Measurements from ENCODE around the gene TMEM225B. TPM values are rescaled to one million over a fixed set of nuclear protein-coding genes. Genes with fewer than 3 reads are reported as not detected.
"Not testable (repeated sequence)": the region's sequence is repeated elsewhere in the genome, so short reads cannot be mapped to it uniquely, and the experiment has no call there.

The TMEM225B gene
- polyA plus RNA-seq = 1.6 TPM

DNA sequence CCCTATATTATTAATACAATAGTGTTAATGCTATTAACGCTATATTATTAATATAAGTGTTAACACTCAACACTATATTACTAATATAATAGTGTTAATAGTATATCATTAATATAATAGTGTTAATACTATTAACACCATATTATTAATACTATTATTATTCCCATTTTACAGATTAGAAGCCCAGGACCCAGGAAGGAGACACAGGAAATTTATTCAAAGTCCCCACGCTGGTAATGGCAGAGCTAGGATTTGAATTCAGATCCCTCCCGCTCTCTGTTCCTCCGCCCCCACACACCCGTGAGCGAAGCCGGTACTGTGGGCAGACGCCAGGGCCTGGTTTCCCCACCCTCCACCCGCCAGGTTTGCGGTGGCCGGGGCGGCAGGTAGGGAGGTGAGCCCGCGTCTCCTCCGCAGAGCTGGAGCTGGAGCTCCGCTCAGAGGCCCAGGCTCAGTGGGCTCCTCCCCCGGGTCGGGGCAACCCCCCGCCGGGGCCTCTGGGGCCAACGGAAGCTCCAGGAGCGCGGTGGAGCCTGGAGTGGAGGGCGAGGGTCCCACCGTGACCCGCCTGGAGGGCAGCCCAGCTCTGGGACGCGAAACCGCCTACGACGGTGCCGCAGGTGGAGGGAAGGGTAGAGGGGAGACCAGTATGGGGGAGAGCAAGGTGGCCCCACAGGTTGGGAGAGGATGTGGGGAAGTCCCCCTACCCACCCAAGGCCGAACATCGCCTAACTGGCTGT is at the start of gene TMEM225B:
Gene TMEM225B, plus strand, starts transcription at position 506 of the 740 bp plus-strand sequence. CDS start 6,122 bp downstream, outside the sequence.
- no peaks in the 10 kb centered on the region for H3K4me1 Mint-ChIP-seq
- H3K36me3 Mint-ChIP-seq = no peaks in the 10 kb centered on the region
- no peak within 1 kb of the TSS for H3K27ac Mint-ChIP-seq
- H3K27me3 Mint-ChIP-seq = no peaks in the 10 kb centered on the region
- H3K9me3 Mint-ChIP-seq = no peaks in the 10 kb centered on the region
- H3K4me3 Mint-ChIP-seq = no peak within 1 kb of the TSS

- peak overlapping the region in 2 of 4 donors; percentile 12 to 90 for H3K4me3 Mint-ChIP-seq
- not testable (repeated sequence) for H3K27ac Mint-ChIP-seq, H3K36me3 Mint-ChIP-seq, H3K27me3 Mint-ChIP-seq, H3K9me3 Mint-ChIP-seq
- peaks cover 8 to 20% (median 16%) of the 10 kb centered on the region in 3 donors for H3K4me1 Mint-ChIP-seq
Measured at GRCh38 chr7:99549545-99549944, 48.5 kb upstream of the TMEM225B start.

- H3K27me3 Mint-ChIP-seq = no peaks in the 10 kb centered on the region
- H3K4me3 Mint-ChIP-seq = peak overlapping the region; percentile 90 to 98 (median 96)
- peaks cover 0 to 8% (median 4%) of the 10 kb centered on the region in 3 donors for H3K9me3 Mint-ChIP-seq
- peak overlapping the region; percentile 76 to 96 (median 91) for H3K27ac Mint-ChIP-seq
- peaks cover 6% of the 10 kb centered on the region for H3K36me3 Mint-ChIP-seq
- peaks cover 11 to 25% (median 22%) of the 10 kb centered on the region in 3 donors for H3K4me1 Mint-ChIP-seq
Measured at GRCh38 chr7:99551334-99551733, 46.7 kb upstream of the TMEM225B start.

DNA sequence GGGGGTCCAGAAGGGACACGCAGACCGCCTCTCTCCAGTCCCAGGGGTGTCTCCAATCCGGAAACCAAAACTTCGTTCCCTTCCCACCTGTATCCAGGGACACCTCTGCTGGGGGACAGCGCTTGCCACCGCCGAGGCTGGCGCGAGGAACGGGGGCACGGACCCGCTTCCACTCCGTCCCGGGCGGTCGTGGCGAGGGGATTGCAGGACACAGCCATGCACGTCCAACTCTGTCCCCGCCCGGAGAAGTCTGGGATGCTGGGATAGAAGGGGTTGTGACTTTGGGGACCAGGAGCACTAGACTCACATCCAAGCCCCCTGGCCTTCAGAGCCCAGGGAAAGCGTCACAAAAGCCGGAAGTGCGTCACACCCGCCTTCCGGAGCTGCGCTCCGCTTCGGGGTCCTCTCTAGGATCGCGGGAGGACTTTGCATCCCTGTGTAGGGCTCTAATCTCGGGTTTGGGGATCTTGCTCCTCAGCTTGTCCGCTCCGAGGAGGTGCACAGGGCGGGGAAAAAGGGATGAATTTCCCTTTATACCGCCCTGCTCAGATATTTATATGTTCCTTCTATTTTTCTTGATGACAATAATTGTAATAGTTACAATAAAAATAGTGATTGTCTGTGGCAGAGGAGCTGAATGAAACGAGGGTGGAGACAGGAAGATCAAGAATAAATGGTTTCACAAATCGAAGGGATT is 46.2 kb upstream of the TMEM225B start, which contains the start of gene FAM200A:
Gene FAM200A, minus strand, starts transcription at position 348 of the 697 bp plus-strand sequence. CDS start 3,707 bp downstream, outside the sequence.
- H3K27ac Mint-ChIP-seq = peak within 1 kb of the TSS; percentile 76 to 96 (median 91)

DNA sequence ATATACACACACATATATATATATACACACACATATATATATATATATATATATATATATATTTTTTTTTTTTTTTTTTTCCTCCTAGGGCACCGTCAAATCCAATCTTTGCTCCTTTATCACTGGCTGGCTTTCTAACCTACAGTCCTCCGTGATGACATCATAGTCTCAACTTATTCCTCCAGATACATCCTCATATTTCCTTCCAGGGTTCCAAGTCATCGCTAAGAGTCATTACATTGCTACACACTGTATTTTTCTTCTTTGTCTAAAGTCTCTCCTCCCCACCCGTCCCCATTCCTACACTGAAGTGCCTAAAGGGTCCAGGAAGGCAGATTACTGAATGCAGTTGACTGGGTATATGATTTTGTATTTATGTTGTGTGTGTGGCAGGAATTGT is 45.0 kb upstream of the TMEM225B start:
- H3K27ac Mint-ChIP-seq = peak overlapping the region in 1 of 3 donors; percentile 6
- H3K9me3 Mint-ChIP-seq = peaks cover 0 to 4% (median 4%) of the 10 kb centered on the region in 3 donors
- no peaks in the 10 kb centered on the region for H3K27me3 Mint-ChIP-seq
- peak overlapping the region in 1 of 4 donors; percentile 98 for H3K4me3 Mint-ChIP-seq
- peaks cover 6% of the 10 kb centered on the region for H3K36me3 Mint-ChIP-seq
- peaks cover 21 to 32% (median 31%) of the 10 kb centered on the region in 3 donors for H3K4me1 Mint-ChIP-seq

More for the DNA sequence above, 46.2 kb upstream of the TMEM225B start, which contains the start of gene FAM200A:
- Mint-ChIP-seq H3K9me3 (peaks cover 0 to 7% (median 4%) of the 10 kb centered on the region in 3 donors), H3K4me3 (peak within 1 kb of the TSS; percentile 90 to 98 (median 96)), H3K36me3 (peaks cover 6% of the 10 kb centered on the region), H3K4me1 (peaks cover 11 to 26% (median 22%) of the 10 kb centered on the region in 3 donors), H3K27me3 (no peaks in the 10 kb centered on the region)

DNA sequence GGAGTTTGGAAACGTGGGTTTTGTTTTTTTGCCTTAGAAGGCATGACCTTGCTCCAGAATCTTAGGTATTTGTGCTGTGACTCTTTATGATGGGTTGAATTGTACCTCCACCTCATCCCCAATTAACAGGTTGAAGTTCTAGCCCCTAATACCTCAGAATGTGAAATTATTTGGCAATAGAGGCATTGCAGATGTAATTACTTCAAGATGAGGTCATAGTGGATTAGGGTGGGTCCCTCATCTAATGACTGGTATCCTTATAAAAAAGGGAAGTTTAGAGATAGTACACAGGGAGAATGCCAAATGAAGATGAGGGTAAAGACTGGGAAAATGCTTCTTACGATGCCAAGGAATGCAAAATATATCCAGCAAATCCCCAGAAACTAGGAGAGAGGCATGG is 43.1 kb upstream of the TMEM225B start:
- Mint-ChIP-seq H3K9me3 (no peaks in the 10 kb centered on the region), H3K4me3 (peak overlapping the region in 2 of 4 donors; percentile 50 to 71), H3K4me1 (peaks cover 23 to 31% (median 31%) of the 10 kb centered on the region in 3 donors), H3K27me3 (no peaks in the 10 kb centered on the region), H3K36me3 (peaks cover 3% of the 10 kb centered on the region), H3K27ac (peak overlapping the region in 1 of 3 donors; percentile 93)

DNA sequence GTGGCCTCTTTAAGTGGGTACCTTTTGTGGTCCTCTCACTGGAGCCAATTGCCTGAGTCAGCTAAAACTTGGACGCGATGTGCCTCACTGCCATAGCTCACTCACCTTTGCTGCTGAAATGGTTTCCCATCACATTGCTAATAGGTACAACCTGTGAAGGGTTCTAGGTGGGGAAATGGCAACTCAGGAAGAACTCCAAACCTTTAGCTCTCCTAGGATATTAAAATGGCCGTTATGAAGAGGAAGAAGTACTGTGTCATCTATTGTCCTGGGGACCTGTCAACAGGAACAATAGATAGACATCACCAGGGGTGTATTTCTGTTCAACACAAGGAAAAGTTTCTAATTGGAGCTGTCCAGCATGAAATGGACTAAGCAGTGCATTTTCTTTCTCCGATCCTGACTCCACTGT is 40.9 kb upstream of the TMEM225B start:
- no peaks in the 10 kb centered on the region for H3K27me3 Mint-ChIP-seq
- peaks cover 3% of the 10 kb centered on the region for H3K36me3 Mint-ChIP-seq
- peak overlapping the region; percentile 93 to 99 (median 98) for H3K4me3 Mint-ChIP-seq
- no peaks in the 10 kb centered on the region for H3K9me3 Mint-ChIP-seq
- H3K27ac Mint-ChIP-seq = peak overlapping the region; percentile 88 to 100 (median 99)
- H3K4me1 Mint-ChIP-seq = peaks cover 31 to 32% (median 32%) of the 10 kb centered on the region in 3 donors

GRCh38 chr7:99557940-99558305 is 40.1 kb upstream of the TMEM225B start:
- H3K9me3 Mint-ChIP-seq = no peaks in the 10 kb centered on the region
- H3K4me3 Mint-ChIP-seq = peak overlapping the region; percentile 93 to 99 (median 98)
- peaks cover 28 to 35% (median 32%) of the 10 kb centered on the region in 3 donors for H3K4me1 Mint-ChIP-seq
- H3K27ac Mint-ChIP-seq = peak overlapping the region; percentile 88 to 100 (median 99)
- no peaks in the 10 kb centered on the region for H3K27me3 Mint-ChIP-seq
- peaks cover 3% of the 10 kb centered on the region for H3K36me3 Mint-ChIP-seq

- peak within 1 kb of the TSS; percentile 93 to 99 (median 98) for H3K4me3 Mint-ChIP-seq
- peaks cover 26 to 35% (median 32%) of the 10 kb centered on the region in 3 donors for H3K4me1 Mint-ChIP-seq
- no peaks in the 10 kb centered on the region for H3K9me3 Mint-ChIP-seq
- peak within 1 kb of the TSS; percentile 88 to 100 (median 99) for H3K27ac Mint-ChIP-seq
- H3K36me3 Mint-ChIP-seq = peaks cover 4% of the 10 kb centered on the region
- no peaks in the 10 kb centered on the region for H3K27me3 Mint-ChIP-seq
Measured at GRCh38 chr7:99558306-99559174, 39.5 kb upstream of the TMEM225B start, which contains the start of gene ZNF655. Gene ZNF655, plus strand, starts transcription at chr7:99558642. Its CDS starts 1,918 bp downstream, at chr7:99560560.

DNA sequence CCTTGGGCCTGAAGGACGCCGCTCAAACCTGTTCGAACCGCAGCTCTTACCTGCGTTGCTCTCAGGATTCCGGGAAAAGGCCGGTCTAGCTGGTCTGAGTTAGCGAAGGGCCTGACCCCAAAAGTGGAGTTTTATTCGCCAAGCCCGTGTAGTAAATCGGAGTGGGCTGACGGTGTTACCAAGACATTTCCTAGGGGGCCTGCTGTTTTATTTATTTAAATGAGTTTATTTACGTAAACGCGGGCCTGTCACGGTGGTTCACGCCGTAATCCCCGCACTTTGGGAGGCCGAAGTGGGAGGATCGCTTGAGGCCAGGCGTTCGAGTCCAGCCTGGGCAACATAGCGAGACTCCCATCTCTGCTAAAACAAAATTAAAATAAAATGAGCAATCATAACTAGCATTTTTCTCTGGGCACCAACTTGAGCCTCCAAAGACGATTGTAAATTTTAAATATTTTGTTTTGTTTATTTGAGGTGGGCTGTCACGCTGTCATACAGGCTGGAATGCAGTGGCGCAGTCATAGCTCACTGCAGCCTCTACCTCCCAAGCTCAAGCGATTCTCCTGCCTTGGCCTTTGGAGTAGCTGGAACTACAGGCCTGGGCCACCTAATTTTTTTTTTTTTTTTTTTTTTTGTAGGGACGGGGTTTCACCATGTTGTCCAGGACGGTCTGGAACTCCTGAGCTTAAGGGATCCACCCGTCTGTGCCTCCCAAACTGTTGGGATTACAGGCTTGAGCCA is 38.7 kb upstream of the TMEM225B start:
- Mint-ChIP-seq H3K4me3 (peak overlapping the region; percentile 93 to 99 (median 98)), H3K36me3 (peaks cover 9% of the 10 kb centered on the region)

DNA sequence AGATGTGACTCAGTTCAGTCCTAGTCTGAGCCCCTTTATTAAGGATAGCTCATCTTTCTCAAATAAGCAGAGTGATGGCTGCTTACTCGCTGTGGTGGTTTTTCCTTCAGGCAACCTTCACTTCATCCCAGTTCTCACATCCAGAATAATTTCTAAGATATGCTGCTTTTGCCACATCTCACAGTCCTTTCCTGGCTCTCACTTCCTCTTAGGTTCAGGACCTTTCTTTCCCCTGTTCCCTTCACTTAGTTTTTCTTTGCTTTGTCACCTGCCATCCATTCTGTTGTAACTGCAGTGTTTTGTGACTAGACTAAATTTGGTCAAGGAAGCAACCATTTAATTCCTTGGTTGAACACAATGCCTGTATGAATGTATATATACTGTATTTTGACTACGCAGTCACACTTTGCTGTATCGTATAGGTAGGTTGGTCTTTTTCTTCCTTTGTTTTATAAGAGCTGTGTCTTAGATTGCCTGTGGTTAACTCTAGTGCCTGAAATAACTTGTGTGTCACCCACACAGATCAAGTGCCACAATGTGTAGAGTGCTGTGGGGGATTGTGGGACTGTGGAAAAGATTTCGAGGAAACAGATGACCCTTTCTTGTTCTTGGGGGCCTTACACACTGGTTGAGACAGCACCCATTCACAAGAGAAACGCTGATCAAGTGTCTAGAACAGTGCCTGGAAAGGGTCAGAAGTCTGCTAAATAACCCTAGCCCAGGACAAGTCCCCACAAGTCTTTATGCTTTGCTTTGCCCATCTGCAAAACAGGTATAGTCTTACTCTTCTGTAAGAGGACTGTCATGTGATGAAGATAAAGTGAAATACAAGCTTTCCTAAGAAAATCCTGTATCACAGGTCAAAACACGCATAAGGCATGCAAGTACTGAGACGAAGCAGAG is 37.0 kb upstream of the TMEM225B start:
- peak overlapping the region in 2 of 4 donors; percentile 55 to 80 for H3K4me3 Mint-ChIP-seq
- H3K4me1 Mint-ChIP-seq = peaks cover 23 to 32% (median 31%) of the 10 kb centered on the region in 3 donors
- H3K36me3 Mint-ChIP-seq = peaks cover 6% of the 10 kb centered on the region
- H3K9me3 Mint-ChIP-seq = no peaks in the 10 kb centered on the region
- H3K27ac Mint-ChIP-seq = peak overlapping the region; percentile 24 to 70 (median 53)
- no peaks in the 10 kb centered on the region for H3K27me3 Mint-ChIP-seq

More for the DNA sequence above, 38.7 kb upstream of the TMEM225B start:
- Mint-ChIP-seq H3K4me1 (peaks cover 27 to 35% (median 35%) of the 10 kb centered on the region in 3 donors), H3K27ac (peak overlapping the region; percentile 88 to 100 (median 99)), H3K9me3 (no peaks in the 10 kb centered on the region), H3K27me3 (no peaks in the 10 kb centered on the region)

DNA sequence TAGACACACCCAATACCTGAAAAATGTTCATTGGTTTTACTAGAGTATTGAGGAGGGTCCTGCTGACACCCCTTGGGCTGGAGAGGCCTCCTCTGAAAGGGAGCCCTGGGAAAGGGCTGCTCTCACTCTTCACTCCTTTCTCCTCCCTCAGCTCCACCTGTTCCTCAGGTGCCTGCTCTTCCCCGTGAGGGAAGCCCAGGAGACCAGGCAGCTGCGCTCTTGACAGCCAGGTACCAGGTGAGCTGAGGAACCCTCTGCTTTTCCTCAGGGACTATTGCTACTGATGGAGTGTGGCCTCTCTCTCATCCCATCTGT is 36.4 kb upstream of the TMEM225B start:
- Mint-ChIP-seq H3K27me3 (no peaks in the 10 kb centered on the region), H3K36me3 (peaks cover 6% of the 10 kb centered on the region), H3K9me3 (no peaks in the 10 kb centered on the region), H3K4me3 (peak overlapping the region in 1 of 4 donors; percentile 80), H3K4me1 (peaks cover 19 to 32% (median 31%) of the 10 kb centered on the region in 3 donors), H3K27ac (peak overlapping the region in 1 of 3 donors; percentile 70)
